GM19467 (cell line): Measurements from ENCODE around the gene ZNHIT6.
"Not testable (repeated sequence)": the region's sequence is repeated elsewhere in the genome, so short reads cannot be mapped to it uniquely, and the experiment has no call there.

Experiments used
- ATAC-seq: cut with Tn5 transposase; IDR thresholded peaks from one replicate; pipeline ENCODE4 v1.9.1; 2021; ENCODE audit warnings: mild to moderate bottlenecking, moderate library complexity; ENCODE audit not compliant: unreplicated experiment

Gene ZNHIT6, protein sequence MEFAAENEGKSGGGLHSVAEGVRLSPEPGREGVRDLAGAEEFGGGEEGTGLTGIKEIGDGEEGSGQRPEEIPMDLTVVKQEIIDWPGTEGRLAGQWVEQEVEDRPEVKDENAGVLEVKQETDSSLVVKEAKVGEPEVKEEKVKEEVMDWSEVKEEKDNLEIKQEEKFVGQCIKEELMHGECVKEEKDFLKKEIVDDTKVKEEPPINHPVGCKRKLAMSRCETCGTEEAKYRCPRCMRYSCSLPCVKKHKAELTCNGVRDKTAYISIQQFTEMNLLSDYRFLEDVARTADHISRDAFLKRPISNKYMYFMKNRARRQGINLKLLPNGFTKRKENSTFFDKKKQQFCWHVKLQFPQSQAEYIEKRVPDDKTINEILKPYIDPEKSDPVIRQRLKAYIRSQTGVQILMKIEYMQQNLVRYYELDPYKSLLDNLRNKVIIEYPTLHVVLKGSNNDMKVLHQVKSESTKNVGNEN

DNA sequence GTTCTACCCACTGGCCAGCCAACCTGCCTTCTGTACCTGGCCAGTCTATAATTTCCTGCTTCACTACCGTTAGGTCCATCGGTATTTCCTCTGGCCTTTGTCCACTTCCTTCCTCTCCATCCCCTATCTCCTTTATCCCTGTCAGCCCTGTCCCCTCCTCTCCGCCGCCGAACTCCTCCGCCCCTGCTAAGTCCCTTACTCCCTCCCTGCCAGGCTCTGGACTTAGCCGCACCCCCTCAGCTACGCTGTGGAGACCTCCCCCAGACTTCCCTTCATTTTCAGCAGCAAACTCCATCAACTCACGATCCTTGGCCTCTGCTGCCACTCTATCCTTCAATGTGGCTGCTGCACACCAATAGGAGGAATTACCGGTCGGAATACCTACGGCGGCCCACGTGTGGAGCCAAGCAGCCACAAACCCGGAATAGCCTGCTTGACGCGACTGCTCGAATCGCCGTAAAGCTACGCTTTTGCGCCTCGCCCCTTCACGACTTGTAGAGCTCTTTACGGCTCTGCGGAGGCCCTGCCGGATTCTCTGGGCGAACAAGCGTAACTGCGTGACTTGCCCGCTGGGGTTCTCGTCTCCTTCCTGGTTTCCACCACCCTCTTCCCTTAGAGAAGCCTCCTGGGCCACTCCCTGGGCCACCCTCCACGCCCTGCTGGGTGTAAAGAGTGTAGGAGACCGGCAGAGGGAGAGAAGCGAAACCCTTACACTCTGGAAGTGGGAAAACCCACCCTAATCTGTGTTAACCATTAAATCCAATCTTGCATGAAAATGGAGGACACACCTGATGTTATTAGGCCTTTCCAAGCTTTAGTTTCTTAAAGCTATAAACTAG is at the start of gene ZNHIT6:
Gene ZNHIT6 (minus strand): TSS at position 444 of the 839 bp plus-strand sequence. CDS start 149 bp downstream, at position 295.
- peak; percentile 94 for ATAC-seq

DNA sequence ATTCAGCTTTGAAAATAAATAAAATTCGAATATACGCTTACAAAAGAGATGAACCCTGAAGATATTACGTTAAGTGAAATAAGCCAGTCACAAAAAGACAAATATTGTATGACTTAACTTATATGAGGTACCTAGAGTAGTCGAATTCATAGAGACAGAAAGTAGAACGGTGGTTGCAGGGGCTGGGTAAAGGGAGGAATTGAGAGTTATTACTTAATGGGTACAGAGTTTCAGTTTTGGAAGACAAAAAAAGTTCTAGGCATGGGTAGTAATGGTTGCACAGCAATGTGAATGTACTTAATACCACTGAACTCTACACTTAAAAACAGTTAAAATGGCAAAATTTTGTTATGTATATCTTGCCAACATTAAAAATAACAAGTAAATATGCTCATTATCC is 48.6 kb upstream of the ZNHIT6 start:
- no peak for ATAC-seq

DNA sequence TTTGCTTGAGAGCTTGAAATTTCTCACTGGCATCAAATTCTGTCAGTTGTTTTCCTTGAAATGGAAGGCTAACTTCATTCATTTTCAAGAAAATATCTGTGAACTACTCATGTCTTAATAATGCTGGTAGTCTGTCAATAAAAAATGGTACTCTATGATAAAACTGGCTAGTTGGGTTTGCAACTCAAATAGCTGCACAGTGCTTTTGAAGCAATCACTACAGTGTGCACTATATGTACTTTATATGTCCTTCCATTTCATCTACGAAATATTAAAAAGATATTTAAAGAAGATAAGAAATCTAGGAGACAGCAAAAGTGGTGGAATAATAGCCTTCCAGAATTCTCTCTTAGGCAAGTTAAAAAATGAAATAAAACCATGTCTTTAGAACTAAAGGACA is 39.9 kb upstream of the ZNHIT6 start:
- no peak for ATAC-seq

DNA sequence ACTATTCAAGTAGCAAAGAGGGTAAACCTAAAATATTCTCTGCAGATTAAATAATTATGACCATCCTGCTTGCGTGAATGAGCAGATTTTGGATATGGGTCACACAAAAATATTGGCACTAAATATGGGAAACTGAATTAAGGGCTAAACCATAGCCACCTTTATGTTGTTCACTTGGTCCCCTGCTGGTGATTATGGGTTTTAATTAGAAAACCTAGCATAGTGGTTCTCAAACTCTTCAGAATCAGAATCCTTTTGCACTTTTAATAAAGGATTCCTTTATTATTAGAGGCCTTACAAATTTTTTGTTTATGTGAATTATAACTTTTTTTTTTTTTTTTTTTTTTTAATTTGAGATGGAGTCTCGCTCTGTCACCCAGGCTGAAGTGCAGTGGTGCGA is 38.5 kb upstream of the ZNHIT6 start:
- ATAC-seq: no peak

DNA sequence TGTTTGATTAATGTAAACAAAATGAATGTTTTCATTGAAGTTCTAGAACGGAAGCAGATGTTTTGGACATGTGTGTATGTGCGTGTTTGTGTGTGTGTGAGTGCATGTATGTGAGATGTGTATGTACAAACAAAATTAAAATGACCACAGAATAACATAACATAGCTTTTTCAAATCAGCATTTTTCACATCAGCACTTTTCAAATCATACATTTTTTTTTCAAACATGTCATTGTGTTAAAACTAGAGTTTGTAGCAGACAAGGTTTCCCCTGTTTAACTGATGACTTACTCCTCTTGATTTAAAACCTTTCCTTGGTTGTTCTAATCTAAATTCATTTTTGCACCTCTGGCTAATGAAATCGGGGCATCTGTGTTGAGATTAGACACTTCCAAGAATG is 35.6 kb upstream of the ZNHIT6 start:
- ATAC-seq: no peak

DNA sequence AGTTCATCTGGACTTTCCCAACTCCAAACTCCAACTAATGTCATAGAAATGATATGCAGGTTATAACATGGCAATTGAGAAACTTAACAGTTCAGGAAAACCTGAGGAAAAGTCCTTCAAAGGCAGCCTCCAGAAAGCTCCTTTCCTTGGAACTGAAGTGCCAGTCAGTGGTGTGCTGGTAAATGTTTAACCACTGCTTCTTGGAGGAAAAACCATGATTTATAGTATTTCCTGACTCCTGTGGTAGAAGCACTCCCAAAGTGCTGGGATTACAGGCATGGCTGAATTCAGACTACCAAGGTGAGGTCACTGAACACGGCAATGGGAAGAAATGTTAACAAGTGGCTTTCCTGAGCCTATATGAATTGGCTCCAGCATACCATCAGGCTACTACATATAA is 26.7 kb upstream of the ZNHIT6 start:
- ATAC-seq: no peak

DNA sequence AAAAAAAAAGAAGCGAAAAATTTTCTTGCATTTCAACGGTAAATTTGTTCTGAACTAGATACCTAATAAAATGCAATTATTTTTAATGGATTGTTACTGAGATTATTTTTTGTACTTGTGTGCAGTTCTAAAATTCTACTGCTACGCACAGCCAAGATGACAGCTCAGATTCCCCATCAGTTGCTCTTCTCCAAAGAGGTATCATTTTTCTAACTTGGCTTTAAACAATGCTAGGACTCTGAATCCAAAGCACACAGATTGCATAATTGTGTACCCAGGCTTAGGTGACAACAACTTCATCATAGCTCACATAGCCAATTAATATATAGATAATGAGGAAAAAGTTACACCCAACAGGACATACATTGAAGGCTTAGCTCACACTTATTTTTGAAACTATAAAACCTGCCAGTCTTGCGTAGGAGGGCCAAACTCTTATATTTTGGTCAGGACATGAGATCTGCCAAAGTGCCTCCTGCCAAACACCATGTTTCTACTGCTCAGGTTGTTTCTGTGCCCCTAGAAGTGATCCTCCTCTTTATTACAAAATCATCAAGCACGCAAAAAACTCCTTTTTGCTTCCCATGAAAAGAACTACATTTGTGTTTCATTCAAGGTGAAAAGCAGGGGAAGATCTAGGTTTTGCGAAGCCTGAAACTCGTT is 10.6 kb upstream of the ZNHIT6 start:
- ATAC-seq: no peak

DNA sequence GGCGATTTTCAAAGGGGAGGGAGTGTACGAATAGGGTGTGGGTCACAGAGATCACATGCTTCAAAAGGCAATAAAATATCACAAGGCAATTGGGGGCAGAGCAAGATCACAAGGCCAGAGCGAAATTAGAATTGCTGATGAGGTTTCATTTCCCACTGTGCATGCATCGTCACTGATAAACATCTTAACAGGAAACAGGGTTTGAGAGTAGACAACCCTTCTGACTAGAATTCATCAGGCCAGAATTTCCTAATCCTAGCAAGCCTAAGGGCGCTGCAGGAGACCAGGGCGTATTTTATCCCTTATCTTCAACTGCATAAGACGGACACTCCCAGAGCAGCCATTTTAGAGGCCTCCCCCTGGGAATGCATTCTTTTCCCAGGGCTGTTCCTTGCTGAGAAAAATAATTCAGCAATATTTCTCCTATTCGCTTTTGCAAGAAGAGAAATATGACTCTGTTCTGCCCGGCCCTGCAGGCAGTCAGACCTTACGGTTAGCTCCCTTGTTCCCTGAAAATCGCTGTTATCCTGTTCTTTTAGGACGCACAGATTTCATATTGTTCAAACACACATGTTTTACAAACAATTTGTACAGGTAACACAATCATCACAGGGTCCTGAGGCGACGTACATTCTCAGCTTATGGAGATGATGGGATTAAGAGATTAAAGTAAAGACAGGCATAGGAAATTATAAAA is 6.3 kb upstream of the ZNHIT6 start:
- not testable (repeated sequence) for ATAC-seq

DNA sequence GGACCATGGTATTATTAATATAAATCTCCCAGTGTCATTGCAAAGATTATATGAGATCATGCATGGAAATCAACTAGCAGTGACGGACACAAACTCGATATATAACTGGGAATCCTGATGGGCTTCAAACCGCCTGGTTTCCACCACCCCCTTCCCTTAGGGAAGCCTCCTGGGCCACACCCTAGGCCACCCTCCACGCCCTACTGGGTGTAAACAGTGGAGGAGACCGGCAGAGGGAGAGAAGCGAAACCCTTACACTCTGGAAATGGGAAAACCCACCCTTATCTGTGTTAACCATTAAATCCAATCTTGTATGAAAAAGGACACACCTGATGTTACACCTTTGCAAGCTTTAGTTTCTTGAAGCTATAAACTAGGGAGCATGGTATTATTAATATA is 595 bp upstream of the ZNHIT6 start:
- ATAC-seq: no peak

DNA sequence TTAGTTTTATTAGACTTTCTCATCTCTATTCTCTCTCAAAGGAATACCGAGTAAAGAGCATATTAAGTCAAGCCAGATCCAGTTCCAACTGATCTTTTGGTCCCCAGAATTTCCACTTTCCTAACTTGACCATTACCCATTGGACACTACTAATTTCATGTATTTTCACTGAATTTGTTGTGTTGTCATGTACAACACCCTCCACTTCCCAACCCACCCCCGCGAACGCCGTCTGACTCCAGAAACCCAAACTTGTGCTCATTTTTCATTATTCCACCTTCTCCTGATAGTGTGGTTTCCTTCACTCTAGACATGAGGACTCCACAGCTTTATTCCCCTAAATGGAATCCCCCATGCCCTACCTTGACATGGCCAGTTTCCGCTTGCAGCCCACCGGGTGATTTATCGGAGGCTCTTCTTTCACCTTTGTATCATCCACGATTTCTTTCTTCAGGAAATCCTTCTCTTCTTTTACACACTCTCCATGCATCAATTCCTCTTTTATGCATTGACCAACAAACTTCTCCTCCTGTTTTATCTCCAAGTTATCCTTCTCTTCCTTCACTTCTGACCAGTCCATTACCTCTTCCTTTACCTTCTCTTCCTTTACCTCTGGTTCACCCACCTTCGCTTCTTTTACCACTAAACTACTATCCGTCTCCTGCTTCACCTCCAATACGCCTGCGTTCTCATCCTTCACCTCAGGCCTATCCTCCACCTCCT is 805 bp downstream of the ZNHIT6 start:
- ATAC-seq: no peak

DNA sequence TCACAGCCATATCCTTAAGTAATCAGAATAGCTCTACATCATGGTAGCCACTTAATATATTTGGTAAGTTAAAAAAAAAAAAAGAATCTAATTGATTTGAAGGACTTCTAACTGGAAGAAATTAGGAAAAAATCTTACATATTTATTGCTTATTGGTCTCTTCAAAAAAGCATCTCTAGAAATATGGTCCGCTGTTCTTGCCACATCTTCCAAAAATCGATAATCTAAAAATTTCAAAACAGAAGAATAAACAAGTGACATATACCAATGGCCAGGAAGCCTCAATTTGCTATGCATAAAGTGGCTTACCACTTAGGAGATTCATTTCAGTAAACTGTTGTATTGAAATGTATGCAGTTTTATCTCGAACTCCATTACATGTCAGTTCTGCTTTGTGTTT is 2.3 kb downstream of the ZNHIT6 start:
- ATAC-seq: no peak

DNA sequence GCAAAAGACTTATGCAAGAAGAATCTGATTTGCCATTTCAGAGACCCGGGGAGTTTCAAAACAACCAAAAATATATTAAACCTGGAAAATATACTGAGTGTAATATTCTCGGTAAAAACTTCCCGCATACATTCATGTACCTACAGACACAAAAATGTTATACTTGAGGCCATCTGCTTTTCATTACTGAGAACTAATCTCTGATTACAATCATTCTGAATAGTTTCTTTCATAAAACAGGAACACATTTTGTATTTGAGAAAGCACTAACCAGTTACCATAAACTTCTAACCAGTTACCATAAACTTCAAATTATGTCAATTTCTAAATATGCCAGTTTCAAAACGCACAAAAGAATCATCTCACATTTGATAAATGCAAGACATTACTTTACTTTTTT is 7.8 kb downstream of the ZNHIT6 start:
- no peak for ATAC-seq

DNA sequence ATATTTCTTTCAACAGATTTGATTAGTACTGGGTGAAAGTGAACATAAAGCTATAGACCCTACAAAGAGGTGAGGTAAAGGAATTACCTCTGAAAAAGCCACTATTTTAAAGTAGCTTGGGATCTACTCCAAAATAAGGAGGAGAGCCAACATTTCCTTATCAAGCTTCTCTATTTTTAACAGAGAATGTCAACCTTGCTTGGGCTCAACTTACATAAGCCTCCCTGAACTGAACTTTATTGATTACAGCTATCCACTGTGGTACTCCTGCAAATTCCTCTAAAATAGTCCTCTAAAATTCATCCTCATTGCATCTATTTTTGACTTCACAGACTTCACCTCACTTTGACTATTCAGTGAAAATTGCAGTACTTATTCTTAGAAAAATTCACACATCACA is 10.3 kb downstream of the ZNHIT6 start:
- ATAC-seq: no peak

DNA sequence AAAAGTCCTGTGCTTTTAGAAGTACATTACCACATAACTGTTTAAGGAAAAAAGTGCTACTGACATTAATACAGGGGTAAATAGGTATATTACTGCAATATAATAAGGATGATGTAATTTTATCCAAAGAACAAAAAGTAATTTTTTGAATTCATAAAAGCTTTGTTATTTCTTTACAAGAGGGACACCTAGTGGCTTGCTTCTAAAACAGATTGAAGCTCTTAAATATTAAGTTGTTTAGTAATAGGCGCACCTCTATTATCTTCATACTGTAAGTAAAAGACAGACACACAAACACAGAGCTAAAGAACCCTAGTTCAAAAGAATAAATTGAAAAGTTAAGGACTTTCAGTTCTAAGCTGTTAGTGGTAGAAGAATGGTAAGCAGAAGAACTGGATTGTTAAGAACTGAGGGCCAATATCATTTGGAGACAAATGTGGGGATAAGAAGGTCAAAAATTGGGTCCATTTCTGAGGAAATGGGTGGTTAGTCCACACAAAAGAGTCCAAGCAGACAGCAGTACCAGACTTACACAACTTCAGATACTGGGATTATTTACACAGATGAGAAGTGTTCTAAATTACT is 15.4 kb downstream of the ZNHIT6 start:
- no peak for ATAC-seq

DNA sequence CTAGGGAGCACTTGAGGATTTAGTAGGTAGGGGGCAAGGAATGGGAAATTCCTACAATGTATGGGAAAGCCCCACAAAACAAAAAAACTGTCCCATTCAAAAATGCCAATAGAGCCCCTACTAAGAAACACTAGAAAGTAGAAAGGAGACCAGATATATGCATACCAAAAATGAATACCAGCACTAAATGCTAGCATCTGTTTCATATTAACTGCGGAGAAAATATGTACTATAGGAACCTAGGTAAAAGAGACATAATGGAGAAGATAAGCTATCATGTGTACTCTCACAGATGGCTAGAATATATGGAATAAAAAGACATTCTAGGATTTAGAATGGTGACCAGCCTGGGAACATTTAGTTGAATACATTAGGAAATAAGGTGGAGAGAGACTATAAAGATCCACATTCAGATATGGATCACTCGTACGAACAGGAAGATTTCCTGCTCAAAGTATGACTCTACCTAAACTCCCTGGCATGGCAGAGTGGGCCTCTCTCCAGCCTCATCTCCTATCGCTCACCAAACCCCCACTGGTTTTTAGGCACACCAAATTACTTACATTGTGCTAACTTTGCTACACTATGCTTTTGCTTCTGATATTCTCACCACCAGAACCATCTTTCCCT is 18.3 kb downstream of the ZNHIT6 start:
- no peak for ATAC-seq

DNA sequence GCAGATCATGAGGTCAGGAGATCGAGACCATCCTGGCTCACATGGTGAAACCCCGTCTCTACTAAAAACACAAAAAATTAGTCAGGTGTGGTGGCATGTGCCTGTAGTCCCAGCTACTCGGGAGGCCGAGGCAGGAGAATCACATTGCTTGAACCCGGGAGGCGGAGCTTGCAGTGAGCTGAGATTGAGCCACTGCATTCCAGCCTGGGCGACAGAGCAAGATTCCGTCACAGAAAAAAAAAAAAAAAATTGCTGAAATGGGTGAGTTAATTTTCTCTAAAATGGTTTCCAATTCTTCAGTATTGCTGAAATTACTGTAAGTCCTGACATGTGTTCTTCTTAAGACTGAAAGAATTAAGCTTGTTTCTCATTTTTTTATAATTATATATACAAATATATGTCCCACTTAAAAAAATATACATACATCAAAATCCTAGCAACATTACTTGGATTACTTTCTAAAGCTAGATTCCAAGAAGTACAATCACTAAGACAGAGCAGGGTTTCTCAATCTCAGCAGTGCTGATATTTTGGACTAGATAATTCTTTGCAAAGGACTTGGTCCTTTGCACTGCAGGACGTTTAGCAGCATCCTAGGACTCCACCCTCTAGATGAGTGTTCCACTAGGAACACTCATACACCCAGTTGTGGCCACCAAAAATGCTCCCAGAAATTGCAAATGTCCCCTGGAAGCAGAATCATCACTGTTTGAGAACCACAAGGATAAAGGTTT is 24.8 kb downstream of the ZNHIT6 start:
- ATAC-seq: no peak

DNA sequence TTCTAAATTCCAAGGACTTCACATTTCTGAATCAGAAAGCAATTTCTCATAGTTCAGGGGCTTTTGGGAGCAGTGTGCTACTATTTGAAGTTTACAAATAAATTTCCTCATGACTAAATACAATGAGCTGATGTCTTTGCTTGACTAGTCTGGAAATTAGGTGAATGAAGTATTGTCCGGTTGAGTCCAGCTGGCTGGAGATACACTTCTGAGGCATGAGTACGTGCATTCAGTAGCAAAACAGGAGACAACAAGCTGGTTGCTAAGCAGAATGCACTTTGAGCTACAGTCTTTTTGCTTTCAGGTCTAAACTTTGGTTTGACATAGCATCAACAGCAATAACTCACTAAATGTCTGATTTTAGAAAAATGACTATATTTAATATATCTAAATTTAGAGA is 27.1 kb downstream of the ZNHIT6 start:
- ATAC-seq: no peak

DNA sequence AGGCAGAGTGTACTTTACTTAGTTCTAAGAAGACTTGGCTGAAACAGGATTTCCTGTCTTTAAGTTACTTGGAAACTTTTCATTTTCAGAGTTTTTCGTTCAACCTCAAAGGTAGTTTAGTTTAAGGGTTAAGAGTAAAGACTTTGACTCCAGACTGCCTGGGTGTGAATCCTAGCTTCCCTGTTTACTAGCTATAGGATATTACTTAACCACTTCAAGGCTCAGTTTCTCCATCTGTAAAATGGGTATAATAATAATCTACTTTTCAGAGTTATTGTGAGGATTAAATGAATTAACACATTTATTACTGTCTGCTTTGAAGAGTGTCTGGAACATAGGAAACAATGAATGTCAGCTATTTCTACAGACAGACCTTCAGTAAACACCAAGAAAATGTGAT is 30.0 kb downstream of the ZNHIT6 start:
- no peak for ATAC-seq

DNA sequence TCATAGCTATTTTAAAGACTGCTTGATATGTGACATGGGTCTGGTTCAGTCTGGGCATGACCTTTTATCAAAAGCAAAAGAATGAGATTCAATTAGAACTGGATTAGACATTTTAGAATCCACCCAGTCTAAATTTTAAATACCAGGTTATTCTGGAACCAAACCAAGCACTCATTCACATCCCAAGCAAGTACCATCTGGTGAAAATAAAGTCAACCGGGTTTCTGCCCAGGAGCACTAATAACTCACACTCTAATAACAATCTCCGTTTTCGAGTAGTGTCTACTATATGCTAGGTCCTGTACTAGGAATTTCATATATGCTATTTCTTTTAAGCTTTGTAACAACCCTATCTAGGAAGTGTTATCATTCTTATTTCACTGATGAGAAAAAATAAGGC is 30.6 kb downstream of the ZNHIT6 start:
- ATAC-seq: no peak
